ENCODE results near the gene SUSD4.

- TF ChIP-seq CTCF (conservative IDR thresholded peaks at IDR 0.05) = no peak
- no peak for TF ChIP-seq EZH2 (IDR thresholded peaks at IDR 0.05; ENCODE audit: low read depth)
Measured at GRCh38 chr1:223264529-223264928, 99.4 kb downstream of the SUSD4 start.

All from PC-9 (cell line).